NCI-H460 (cell line): ENCODE data around the gene RIPPLY1. TPM values are rescaled to one million over a fixed set of nuclear protein-coding genes. Genes with fewer than 3 reads are reported as not detected.

Experiments used
- DNase-seq: peaks from one replicate; pipeline ENCODE4 v3.0.0-alpha.2; 2016; ENCODE audit warnings: low read depth; ENCODE audit errors: extremely low read depth
- polyA plus RNA-seq: library from polyadenylated mRNA; depleted of rRNA; stranded (reverse); fragments of >200 nt; gene quantifications from 2 replicates; pipeline ENCODE4 v1.2.3, GENCODE V29; 2014; cell fraction: nucleus; rRNA removed
- total RNA-seq: library from RNA; depleted of rRNA; stranded (reverse); fragments of >200 nt; shearing (Covaris generic); gene quantifications from 2 replicates; pipeline ENCODE4 v1.2.3, GENCODE V29; 2014; rRNA removed

The RIPPLY1 gene, protein sequence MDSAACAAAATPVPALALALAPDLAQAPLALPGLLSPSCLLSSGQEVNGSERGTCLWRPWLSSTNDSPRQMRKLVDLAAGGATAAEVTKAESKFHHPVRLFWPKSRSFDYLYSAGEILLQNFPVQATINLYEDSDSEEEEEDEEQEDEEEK
- not detected in 2 replicates for total RNA-seq
- polyA plus RNA-seq, result not detected in 2 replicates

DNA sequence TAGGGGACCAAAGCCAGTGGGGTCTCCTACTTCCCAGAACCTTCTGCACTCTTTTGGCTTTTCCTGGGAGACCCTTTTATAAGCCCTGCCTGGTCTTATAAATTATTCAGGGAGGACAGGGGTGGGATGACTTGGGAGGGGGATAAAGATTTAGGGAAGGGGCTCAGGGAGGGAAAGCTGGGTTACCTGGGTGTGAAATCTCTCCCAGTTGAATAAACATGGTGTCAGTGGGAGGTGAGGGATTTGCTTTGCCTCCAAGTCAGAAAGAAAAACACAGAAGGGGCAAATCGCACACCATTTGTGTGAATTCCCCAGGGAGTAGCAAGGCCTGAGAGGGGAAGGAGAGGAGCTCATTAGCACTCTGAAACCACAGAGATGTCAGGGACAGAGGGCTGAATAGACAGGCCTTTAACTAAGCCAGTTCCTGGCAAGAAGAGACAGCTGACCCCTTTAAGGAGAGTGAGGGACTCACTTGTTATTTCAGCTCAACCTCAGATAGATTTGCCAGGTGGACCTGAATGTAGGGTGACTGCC lies at the start of gene RIPPLY1:
TSS of gene RIPPLY1 (minus strand) at position 51 of the 534 bp plus-strand sequence. CDS start 54 bp downstream, outside the sequence.
- DNase-seq, result no peak

DNA sequence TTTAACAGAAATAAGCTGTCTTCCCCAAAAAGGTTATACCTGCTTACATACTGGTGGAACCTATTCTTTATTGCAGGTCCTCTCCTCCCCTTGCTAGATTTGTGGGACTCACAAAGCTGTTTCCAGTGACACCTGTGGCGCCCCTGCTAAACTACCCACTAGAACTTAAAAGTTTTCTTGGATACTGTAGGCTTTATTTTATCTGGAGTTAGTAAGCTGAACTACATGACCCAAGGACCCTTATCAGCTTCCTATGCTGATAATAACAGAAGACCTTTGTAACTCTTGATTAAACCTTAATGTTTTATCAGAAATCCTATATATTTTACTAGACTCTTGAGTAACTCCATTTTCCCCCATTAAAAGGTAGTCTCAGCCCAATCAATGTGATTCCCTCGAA lies 49.4 kb upstream of the RIPPLY1 start:
- DNase-seq, result no peak

DNA sequence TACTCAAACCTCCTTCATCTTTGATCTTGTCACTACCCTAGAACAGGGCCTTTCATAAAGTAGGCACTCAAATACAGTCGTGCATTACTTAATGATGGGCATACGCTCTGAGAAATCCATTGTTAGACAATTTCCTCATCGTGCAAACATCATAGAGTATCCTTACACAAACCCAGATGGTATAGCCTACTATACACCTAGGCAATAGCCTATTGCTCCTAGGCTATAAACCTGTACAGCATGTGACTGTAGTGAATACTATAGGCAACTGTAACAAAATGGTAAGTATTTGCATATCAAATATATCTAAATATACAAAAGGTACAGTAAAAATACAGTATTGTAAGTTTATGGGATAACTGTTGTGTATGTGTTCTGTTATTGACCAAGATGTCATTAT lies 48.9 kb upstream of the RIPPLY1 start:
- DNase-seq, result no peak

DNA sequence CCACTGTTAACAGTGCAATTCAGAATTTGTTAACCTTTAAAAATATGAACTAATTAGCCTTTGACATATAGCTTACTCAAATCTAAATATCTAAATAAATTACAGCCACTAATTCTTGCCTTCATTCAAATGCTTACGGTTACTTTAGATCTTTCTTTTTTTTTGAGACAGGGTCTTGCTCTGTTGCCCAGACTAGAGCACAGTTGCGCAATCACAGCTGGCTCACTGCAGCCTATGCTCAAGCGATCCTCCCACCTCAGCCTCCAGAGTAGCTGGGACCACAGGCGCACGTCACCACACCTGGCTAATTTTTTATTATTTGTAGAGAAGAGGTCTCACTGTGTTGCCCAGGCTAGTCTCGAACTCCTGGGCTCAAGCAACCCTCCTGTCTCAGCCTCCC lies 48.1 kb upstream of the RIPPLY1 start:
- DNase-seq, result no peak

DNA sequence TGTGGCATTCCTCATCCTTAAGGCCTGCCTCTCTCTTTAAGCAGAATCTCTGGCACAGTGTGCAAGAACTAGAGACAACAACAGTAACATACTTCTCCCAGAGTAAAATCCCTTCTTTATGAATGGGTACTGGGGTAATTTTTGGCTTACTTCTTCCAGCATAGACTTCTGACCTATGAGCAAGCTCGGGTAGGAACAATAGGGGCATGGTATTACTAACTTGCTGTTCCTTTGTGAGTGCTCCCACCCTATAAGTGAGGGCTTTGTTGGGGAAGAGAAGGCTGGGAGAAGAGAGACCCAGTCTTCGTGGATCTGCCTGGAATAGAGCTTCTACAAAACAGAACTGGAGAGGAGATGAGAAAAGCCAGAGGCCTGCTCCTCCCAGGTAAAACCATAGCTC lies 47.2 kb upstream of the RIPPLY1 start:
- DNase-seq, result no peak

DNA sequence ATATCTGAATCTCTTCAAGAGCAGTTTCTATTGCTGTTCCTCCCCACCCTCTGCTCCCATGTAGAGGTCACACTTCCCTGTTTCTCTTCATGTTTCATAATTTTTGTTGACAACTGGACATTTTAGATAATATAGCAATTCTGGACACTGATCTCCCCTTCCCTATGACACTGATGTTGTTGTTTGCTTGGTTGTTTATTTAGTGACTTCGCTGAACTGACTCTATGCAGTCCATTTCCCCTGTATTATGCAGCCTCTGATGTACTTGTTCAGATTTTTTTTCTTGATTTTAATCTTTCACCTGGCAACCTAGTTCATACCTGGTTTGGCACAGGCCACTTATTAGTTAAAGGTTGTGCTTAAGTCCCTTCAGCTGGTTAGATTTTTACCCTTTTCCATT lies 46.2 kb upstream of the RIPPLY1 start:
- DNase-seq, result no peak

DNA sequence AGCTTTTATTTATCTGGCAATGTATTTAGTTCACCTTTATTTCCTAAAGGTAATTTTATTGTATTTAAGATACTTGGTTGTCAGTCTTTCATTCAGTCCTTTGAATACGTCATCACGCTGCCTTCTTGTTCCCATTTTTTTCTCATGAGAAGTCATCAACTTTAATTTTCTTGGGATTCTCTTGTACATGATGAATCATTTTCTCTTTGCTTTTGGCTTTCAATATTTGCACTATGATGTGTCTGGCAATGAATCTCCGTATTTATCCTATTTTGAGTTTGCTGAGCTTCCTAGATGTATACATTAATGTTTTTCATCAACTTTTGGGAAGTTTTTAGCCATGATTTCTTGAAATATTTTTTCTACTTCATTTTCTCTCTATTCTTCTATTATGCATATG lies 45.5 kb upstream of the RIPPLY1 start:
- no peak for DNase-seq

DNA sequence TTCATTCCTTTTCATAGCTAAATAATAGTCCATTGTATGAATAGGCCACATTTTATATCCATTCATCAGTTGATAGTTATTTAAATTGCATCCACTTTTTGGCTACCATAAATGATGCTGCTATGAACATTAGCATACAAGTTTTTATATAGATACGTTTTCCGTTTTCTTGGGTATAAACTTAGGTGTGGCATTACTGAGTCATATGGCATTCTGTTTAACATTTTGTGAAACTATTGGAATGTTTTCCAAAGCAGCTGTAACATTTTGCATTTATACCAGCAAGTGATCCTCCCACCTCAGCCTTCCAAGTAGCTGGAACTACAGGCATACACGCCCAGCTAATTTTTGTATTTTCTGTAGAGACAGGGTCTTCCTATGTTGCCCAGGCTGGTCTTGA lies 43.3 kb upstream of the RIPPLY1 start:
- DNase-seq, result no peak

DNA sequence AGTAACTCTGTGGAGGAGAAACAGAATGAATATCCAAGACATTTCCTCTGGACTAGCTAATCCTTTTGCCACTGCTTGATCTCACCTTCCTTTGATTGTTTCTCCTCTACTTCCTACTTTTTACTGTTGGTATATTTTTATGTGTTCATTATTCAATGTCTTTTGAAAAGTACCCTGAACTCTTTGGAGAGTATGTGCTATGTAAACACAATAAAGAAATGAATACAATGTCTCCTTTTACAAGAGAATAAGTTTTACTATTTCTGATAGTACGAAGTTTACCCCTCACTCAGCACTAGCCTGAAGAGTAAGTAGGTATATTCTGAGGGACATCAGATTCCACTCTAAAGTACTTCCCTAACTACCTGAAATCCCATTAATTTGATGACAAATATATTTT lies 36.9 kb upstream of the RIPPLY1 start:
- no peak for DNase-seq

DNA sequence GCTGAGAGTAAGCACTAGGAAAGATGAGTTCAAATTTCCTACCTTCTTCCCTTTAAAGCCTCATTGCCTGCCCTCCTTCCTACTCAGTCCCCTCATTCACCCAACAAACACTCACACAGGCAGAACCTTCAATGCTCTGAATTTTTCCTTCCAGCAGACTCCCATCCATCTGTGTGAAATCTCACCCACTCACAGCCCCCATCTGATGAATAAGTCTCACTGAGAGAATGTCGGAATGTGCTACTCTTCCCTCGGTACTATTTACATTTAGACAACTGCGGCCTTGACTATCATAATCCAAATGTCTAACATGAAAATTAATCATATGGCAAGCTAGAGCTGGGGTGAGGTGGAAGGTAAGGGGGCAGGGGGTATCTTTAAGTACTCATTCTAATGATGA lies 36.4 kb upstream of the RIPPLY1 start:
- no peak for DNase-seq

DNA sequence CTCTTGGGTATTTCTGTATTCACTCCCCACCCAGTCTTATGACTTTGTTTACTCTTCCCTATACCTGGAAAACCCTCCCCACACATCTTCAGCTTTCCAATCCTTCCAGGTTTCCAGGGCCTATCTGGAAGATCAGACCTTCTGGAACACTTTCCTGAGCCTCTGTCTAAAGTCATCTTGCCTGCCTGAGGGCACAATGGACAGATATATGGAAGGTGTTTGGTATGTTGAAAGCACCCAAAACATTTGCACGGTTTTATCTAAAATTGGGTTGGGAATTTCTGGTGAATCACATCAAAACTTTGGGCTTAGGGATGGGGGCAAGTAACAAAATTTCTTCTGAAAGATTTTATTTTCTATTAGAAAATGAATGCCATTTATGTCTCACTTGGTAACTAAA lies 33.1 kb upstream of the RIPPLY1 start:
- no peak for DNase-seq

DNA sequence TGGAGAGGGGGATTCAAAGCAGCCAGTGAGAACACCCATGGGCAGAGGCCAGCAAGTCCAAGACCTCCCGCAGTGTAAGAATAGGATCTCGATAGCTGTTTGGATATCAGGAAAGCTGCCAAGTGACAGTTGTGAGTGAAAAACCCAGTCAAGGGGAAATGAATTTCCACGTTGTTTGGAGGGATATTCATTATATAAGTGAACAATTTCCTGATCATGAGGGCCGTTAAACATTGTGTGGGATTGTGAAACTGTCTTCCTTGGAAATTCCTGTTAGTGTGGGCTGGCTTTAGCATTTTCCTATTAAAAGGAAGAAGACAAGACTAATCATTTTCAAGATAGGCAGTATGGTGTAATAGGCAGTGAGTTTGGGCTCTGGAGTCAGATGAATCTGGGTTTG lies 32.0 kb upstream of the RIPPLY1 start:
- no peak for DNase-seq

DNA sequence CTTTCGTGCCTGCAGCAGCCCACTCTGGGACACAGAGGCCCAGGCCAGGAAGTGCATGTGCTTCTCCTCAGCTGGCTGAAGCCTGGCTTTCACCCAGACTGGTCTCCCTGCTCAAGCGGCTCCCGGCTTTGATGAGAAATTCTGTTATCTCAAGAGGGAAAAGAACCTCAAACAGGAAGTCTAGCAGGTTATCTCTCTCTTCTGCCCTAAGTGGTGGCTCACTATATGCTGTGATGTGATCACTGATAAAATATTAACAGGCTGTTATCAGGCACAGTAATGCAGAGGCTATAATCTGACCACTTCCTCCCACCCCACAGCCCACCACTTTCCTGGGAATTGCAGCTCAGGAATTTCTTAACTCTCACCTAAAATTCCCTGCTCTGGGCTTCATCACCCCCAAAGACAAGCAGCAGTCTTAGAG lies 30.4 kb upstream of the RIPPLY1 start:
- no peak for DNase-seq

DNA sequence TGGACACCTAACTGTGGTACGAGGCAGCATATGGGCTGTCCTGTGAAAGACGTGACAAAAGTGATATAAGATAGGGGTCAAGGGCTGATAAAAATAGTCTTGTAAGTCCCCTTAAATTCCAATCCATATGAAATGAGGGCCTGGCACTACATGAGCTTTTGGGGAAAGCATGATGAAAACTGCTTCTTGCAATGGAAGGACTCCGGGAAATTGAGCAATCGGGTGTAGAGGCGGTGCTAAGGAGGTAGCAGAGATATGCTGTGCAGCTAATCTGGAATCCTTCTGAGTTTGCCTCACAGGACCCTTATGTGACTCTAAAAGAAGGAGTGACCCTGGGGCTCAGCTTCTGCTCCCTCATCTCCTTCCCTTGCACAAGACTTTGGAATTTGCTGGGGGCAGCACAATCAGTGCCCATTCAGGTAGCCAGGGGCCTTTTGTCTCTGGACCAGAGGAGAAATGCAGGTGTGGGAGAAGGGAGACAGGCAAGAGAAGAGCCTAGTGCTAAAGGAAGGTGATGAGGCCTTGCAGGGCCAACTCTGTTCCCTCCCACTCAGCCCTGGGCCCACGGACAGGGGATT lies 29.9 kb upstream of the RIPPLY1 start:
- DNase-seq, result no peak

DNA sequence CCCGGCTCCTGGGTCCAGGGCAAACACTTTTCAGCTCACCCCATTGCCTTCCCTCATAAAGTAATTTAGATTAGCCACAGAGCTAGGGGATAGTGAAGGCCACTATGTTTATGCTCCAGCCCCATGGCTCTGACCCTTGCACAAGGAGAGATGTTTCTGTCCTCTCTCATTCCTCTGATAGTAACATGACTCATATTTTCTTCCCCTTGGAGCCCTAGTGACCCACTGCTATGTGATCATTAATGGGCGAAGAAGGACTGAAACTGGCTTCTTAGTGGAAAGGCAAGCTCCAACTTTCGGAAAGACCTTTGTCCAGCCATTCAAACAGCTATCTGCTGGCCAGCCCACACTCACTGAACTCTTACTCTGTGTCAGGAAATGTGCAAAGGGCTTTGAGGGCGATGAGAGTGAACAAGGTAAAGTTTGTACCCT lies 29.4 kb upstream of the RIPPLY1 start:
- no peak for DNase-seq

DNA sequence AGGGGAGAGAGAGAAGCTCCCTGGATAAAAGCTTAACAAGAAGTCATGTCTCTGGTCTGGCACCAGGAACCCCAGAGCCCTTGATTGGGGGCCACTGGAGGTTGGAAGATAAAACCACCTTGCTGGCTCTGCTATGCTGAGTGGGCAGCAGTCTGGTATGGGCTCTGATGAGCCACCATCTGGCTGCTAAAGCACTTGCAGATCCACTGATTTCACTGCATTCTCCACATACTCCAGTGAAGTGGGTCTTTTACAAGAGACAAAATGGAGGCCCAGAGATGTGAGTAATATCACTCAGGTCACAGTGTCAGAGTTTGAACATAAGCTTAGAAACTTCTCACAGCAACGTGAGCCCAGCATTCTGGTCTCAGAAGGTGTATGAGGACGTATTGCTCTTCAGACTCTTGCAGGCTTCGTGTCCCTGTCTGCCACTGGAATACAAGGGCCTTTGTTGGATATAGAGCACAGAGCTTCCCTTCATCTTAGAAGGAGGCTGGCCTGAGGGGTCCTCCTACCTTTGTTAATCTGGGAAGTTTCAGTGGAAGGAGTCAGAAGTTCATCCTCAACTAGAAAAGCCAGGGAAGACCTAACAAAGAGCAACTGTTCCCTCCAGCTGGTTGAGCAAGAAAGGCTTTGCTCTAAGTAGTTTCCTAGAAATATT lies 28.8 kb upstream of the RIPPLY1 start:
- DNase-seq, result no peak

DNA sequence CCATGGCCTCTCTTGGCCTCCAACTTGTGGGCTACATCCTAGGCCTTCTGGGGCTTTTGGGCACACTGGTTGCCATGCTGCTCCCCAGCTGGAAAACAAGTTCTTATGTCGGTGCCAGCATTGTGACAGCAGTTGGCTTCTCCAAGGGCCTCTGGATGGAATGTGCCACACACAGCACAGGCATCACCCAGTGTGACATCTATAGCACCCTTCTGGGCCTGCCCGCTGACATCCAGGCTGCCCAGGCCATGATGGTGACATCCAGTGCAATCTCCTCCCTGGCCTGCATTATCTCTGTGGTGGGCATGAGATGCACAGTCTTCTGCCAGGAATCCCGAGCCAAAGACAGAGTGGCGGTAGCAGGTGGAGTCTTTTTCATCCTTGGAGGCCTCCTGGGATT lies 25.1 kb upstream of the RIPPLY1 start:
- no peak for DNase-seq

DNA sequence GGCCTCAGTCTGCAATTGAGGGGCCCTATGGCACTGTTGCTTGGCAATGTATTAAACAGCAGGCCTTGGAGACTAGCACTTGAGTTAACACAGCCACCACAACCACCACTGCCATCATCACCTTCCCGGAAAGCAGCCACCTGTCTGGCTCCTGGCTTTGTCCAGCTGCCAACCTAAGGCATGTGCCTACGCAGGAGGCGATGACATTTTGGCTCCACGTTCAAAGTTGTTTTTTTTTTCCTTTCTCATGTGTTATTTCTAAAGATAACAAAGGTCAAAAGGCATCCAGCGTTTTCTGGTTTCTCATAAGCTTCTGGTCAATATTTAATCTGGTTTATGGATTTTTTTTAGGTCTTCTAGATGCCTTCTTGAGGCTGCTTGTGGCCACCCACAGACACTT lies 24.6 kb upstream of the RIPPLY1 start:
- no peak for DNase-seq

DNA sequence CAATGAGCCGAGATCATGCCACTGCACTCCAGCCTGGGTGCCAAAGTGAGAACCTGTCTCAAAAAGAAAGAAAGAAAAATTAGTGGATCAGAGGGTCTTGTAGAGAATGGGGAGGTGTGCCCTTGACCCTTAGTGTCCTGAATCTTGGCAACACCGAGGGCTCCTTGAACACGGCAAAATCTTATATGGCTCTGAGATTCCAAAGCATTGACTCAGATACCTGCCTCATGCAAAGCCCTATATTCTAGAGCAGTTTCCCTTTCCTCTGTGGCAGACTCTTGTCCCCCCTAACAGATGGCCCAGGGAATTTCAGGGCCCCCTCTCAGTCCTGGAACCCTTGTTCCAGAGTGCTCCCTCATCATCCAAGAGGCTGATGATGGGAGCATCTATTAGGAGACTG lies 23.9 kb upstream of the RIPPLY1 start:
- DNase-seq, result no peak

DNA sequence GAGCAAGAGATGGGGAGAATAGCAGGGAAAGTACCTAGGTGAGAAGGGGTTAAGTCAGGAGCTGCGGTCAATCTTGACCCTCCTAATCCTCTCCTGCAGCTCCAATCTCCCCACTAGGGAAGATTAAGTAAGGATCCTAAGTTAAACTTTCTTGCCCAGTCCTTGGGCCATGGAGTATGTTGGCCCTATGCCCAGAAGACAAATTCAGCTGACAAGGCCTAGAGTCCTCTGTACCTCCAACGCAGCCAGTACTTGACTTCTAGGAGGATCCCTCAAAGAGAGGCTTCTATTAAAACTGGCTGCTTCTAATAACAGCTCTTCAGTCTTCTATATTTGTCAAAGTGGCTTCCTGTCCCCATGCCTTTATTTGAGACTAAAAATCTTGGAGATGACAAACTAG lies 18.5 kb upstream of the RIPPLY1 start:
- no peak for DNase-seq

DNA sequence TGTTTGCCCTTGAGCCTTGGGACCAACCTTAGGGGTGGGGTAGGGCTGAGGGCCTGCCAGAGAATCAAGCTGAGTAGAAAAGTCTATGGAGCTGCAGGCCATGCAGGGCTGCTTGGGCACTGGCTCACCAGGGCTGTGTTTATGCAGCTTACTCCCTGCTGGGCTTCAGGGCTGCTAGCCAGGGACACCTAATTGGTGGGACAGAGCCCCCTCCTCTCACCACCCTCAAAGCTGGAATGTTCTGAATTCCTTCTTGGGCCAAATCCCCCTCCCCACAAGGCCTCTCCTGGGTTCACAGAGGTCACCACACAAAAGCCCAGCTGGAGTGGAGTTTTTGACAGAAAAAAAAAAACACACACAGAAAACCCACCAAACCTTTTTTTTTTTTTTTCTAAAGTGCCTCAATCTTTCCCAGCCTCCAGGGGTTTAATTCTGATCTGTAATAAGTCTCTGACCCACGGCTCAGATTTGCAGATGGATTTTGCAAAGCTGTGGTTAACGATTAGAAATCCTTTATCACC lies 16.9 kb upstream of the RIPPLY1 start, which contains the start of gene CLDN2:
TSS of gene CLDN2 (plus strand) at position 471 of the 521 bp plus-strand sequence. CDS start 7,827 bp downstream, outside the sequence.
- no peak for DNase-seq
